ENCODE results near the gene TUBGCP6.

TUBGCP6 gene

DNA sequence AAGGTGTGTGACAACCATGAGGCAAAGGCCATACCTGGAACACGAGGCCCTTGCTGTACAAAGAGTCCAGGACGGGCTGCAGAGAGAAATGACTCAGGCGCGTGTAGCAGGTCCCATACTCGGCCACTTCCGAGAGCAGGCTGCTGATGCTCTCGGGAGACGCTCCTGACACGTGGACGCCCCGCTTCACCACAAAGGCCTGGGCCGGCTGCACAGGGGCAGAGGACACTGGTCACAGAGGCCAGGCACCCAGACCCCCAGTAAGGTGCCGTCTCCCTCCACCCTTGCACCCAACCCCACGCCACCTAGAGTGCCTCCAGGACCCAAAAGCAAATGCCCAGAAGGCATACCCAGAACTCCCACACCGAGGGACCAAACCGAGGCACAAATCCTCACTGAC is 15.5 kb downstream of the TUBGCP6 start:
- DNase-seq, result no peak

DNA sequence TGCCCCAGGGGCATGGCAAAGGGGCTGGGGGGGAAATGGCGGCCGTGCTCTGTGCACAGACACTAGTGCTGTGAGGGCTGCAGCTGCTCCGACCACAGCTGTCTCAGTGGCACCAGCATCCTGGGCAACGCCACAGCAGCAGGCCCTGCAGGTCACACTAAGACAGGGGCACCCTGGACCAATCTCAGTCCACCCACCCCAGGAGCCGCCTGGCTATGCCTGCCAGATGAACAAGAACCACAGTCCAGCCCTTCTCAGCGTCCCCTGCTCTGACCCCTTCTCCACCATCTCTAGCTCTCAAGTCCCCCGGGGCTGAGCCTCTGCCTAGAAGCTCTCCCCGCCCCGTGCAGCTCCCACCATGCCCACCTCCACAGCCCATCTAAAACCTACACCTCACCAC is 16.5 kb downstream of the TUBGCP6 start:
- DNase-seq, result no peak

DNA sequence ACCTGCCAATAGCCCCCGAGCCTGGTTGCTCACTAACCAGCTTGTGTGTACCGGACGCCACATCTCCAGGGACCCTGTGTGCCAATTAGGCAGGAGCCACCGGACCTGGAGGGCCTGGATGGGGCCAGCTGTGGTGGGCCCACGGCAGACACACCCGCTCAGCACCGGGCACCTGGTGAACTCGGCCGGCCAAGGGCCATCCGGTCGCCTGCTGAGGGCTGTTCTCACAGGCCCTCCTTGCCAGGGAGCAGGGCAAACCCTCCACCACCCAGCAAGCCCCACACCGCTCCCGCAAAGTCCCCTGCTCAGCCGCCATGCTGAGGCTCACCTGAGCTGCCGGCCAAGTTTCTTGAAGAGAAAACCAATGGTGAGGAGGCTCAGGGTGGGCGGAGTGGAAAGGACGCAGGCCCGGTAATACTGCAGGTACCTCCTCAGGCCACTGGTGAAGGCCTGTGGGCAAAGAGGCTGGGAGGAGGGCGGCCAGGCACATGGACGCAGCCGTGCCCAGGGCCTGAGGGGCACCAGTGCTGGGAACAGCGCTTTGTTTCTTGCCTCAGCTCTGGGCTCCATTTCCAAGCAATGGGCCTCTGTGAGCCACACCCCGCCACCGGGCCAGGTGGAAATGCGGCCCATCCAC is 17.1 kb downstream of the TUBGCP6 start:
- no peak for DNase-seq

DNA sequence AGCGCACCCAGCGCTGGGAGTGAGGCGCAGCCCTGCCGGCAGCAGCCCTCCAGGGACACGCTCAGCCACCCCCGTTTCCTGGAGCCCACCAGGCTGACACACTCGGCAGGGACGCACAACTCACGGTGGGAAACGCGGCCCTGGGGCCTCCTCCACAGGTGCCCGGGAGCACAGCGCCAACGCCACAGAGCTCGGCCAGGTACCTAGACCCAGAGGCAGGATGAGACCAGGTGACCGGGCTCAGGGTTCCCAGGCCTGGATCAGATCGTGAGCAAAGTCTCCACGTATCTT is 18.0 kb downstream of the TUBGCP6 start:
- no peak for DNase-seq

DNA sequence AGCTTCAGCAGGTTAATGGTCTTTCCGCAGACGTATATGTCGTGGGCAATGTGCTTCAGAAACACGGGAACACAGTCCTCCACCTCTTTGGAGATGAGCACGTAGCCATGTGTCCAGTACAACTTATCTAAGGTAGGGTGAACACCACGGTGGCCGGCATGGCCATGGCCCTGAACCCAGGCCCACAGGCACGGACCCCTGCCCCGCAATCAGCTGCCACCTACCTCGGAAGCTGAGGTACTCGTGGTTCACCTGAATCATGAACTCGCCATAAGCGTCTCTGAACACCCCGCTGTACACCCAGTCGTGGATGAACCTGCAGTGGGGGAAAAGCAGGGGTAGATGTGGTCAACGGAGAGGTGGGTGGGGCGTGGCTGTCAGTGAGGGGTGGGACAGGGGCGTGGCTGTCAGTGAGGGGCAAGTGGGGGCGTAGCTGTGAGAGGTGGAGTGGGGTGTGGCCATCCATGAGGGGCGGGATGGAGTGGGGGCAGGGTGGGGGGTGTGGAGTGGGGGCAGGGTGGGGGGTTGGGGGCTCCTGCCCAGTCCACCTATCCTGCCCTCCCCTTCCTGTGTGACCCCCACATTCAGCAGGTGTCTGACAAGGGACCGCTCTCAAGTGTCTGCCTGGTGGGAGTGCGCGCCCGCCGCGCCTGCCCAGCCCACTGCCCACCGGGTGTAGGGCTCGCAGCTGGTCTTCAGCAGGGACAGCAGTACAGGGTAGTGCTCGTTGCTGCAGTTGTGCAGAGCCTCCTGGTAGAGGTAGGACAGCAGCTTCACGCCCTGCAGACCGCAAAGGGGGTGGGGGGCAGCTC is 18.6 kb downstream of the TUBGCP6 start:
- DNase-seq, result no peak

DNA sequence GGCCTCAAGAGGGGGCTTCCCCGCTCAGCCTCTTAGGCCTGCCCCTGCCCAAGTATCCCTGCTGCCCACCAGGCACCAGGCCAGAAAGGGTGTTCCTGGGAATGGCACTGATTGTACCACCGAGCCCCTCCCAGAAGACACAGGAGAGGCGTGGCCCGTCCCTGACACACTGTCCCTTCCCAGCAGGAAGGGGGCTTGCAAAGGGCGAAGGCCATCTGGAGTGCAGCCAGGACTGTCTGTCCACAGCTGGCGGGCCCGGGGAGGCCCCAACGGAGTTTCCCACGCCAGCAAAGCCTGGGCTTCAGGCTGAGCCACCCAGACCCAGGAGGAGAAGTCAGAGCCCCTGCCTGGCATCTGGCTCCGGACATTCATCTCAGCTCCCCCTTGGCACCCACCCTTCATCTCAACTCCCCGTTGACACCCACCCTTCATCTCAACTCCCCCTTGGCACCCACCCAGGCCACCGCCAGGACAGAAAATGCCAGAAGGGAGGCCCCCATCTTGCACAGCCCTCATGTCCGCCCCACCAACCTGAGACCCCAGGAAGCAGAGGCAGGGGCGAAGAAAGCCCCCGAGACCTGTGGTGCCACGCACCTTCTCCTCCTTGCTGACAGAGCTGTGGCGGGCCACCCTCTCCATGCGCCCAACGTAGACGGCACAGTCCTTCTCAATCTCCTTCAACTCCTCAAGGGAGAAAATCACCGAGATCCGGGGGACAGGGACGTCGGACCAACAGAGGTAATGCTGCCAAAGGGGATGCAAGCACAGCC is 19.4 kb downstream of the TUBGCP6 start:
- DNase-seq, result no peak

DNA sequence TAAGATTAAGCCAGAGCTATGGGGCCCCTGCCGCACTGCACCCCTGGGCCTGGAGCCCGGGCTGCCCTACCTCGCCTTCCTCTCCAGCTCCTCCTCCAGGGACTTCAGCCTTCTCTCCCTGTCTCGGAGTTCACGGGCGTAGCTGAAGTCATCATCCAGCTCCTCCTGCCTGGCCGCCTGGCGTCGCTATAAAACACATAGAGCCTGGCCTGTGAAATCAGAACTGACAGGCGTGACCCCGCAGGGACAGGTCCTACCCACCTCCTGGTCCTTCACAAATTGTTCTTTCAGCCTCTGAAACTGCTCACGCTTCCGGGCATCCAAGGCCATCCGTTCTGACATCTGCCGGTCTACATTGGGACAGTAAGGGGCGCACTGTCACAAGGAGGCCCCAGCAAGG is 20.8 kb downstream of the TUBGCP6 start:
- no peak for DNase-seq

DNA sequence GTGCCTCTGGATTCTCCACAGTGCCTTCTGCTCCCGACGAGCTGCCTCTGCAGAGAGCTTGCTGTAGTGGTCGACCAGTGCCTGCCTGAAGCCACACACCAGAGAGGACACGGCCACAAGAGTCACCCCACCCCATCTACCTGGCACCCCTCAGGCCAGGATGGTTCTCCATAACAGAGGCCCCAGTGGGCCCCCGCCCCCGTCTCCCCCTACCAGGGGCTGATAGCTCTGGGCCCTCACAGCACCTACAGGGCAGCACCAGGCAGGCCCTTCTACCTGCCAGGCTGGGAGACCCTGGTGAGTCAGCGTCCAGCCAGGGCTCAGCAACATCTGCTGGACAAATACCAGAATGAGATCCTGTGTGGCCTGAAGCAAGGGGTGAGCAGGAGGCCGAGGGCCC is 22.3 kb downstream of the TUBGCP6 start:
- DNase-seq, result no peak

DNA sequence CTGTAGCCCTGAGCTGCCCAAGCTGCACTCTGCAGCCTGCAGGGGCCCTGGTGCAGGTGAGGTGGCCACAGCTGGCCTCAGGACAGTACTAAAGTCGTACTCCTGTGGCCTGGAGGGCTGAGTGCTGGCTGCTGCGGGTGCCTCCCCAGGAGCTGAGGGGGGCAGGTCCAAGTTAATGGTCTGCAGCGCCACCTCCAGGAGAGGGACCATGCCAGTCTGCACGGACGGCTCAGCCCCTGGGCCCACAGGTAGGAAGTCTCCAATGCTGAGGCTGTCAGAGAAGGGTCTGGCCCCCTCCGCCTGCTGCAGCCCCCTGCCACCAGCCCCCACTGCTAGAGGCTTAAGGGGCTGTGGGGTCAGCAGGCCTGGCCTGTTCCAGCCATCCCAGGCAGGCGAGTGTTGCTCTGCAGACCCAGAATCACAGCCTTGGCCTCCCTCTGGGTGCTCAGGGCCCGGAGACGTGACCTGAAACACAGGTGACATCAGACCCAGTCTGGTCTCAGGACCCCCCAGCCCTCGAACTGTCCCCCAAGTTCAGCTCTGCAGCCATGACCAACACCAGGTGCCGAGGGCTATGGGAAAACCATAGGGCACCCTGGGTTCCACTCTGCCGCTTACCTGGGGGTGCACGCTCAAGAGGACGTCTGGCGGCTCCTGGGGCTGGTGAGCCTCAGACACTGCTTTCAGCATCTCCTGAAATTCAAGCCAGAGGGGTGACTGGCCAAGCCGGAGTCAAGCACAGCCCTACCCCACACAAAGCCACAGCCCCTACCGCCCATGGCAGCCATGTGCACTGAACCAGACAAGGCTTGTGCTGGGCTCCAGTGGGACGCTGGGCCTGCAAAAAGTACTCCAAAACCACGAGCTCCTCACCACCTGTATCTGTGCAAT is 23.2 kb downstream of the TUBGCP6 start:
- DNase-seq, result no peak

DNA sequence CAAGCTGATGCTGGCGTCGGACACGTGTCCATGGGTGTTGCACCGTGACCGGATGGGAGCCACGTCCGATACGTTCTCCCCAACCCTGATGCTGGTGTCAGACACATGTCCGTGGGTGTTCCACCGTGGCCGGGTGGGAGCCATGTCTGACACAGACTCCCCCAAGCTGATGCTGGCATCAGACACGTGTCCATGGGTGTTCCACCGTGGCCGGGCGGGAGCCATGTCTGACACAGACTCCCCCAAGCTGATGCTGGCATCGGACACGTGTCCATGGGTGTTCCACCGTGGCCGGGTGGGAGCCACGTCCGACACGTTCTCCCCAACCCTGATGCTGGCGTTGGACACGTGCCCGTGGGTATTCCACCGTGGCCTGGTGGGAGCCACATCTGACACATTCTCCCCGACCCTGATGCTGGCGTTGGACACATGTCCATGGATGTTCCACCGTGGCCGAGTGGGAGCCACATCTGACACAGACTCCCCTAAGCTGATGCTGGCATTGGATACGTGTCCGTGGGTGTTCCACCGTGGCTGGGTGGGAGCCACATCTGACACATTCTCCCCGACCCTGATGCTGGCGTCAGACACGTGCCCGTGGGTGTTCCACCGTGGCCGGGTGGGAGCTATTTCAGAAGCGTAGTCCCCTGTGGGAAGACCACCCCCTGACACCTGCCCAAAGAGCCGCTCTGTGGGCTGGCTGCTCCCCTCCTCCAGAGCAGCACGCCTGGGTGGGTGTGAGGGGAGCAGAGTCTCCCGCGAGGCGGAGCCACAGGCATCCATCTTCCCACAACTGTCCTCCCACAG is 24.0 kb downstream of the TUBGCP6 start:
- DNase-seq, result no peak

DNA sequence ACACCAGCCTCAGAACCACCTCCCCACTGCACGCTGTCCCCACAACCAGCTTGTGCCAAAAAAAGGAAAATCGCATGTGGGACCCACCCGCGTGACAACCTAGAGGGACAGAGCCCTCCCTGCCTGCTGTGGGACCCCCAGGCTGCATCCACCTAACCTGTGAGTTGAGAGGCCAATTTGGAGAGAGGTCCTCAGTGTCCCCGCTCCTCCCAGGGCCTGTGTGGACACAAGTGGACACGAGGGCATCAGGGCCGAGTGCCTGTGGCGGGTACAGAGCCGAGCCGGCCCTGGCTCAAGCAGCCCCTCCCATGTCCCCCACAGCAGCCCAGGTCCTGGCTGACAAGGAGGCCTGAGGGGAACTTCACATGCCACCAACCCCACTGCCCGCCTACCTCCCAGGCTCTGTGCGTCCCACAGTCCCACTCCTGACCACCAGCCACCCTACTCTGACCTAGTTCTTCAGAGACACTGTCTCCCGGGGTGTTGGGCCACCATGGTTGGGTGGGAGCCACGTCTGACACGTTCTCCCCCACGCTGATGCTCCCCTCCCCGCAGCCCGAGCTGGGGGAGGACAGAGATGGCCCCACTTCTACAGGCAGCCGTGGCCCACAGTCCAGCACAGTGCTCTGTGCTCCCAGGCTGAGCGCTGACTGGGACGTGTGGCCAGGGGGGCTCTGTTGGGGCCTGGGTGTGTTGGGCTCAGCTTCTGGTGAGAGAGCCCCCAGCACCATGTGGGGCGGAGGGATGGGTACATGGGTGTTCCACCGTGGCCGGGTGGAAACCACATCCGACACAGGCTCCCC is 24.8 kb downstream of the TUBGCP6 start:
- DNase-seq, result no peak

DNA sequence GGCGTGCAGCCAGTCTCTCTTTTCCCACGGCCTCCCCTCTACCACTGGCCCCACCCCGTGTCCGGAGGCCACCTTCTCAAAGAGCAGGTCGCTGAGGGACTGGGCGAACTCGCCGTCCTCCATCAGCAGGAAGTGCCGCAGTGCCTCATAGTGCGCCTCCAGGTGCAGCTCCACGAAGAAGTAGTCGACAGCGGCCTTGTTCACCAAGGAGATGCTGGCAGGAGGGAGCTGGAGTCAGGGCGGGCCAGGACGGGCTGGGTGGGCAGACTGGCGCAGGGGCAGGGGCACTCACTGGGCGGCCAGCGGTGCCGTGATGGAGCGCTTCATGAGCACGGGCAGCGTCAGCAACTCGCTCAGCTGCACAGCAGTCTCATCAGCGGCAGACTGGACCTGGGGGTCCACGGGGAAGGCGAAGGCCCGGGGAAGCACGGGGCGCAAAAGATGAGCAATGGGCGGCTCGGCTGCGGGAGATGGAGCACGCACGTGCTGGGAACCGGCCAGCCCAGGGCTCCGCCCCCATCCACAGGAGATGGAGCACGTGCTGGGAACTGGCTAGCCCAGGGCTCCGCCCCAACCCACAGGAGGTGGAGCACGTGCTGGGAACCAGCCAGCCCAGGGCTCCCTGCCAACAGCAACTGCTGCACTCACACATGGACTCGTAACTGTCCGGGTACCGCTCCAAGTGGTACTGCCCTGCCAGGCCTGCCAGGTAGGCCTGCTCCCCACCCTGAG is 25.7 kb downstream of the TUBGCP6 start:
- peak in 7 of 51 donors; percentile 7 to 50 (median 27) for DNase-seq

DNA sequence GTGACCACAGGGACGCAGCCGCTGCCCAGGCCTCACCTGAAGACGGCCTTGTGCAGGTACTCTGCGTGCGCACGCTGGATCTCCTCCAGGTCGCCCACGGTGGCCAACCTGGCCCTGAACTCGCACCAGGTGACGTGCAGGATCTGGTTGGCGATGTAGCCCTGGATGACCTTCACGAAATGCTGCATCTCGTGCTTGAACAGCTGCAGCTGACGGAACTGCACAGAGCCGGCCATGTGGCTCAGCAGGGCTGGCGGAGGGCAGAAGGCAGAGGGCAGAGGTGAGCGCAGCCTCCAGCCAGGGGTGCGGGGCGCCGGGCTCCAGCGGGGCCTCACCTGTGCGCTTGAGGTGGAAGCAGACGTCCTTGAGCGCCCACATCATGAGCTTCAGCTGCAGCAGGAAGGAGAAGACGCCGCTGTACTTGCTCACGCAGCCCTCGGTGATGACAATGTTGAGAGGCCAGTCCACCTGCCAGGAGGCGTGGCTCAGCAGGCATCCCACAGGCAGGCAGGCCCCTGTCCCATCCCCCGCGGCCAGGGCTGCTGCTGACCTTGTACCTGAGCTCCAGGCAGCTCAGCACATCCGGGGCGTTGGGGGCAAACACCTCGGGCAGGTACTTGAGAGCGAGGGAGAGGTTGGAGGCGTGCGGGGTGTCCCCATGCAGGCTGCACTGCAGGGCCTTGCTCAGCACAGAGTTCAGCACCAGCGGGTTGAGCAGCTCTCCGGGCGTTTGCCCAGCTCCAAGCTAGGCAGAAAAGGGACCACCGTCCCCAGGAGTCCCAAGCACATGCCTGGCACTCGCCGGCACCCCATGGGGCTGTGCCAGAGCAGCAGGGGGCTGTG is 26.4 kb downstream of the TUBGCP6 start:
- DNase-seq, result no peak

DNA sequence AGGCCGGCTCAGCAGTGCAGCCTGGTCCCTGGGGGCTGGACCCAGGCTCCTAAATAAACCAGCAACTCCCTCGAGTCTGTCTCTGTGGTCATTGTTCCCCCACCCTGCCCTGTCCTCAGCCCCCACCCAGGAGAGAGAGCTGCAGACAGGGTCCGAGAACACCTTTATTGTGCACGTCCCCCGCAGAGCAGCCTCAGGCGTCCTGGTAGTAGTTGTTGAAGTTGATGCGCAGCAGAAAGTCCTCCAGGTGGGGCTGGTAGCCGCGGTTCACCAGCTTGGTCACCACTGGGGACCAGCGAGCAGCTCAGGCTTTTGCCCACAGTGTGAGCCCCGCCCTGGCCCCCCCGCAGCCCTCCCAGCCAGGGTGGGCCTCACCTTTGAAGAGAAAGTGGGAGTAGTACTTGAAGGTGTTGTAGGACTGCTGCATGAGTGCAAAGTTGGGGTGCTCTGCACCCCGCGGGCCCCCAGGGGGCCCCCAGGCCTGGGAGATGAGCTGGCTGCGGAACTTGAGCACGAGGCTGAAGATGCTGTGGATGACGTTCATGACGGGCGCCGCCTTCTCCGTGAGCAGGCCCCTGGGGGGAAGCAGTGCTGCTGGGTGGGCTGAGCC is 27.2 kb downstream of the TUBGCP6 start:
- no peak for DNase-seq

DNA sequence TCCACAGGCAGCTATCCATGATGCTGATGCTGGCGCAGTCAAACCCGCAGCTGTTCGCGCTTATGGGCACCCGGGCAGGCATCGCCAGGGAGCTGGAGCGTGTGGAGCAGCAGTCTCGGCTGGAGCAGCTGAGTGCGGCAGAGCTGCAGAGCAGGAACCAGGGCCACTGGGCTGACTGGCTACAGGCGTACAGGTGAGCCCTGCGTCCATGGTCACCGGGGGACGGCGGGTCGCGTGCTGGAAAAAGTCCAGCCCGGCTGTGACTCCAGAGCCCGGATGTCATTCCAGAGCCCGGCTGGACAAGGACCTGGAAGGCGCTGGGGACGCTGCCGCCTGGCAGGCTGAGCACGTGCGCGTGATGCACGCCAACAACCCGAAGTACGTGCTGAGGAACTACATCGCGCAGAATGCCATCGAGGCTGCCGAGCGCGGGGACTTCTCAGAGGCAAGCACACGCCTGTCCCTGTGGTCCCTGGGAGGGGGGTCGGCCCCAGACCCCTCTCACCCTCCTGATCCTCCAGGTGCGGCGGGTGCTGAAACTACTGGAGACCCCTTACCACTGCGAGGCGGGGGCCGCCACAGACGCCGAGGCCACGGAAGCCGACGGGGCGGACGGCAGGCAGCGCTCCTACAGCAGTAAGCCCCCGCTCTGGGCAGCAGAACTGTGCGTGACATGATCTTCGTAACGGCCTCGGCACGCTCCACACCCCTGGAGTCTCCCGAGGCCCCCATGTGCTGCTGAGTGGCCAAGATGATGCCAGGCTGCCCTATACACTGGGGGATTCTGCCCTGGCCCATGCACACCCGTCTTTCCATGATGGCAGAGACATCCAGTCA is 27.9 kb downstream of the TUBGCP6 start:
- DNase-seq, result no peak

DNA sequence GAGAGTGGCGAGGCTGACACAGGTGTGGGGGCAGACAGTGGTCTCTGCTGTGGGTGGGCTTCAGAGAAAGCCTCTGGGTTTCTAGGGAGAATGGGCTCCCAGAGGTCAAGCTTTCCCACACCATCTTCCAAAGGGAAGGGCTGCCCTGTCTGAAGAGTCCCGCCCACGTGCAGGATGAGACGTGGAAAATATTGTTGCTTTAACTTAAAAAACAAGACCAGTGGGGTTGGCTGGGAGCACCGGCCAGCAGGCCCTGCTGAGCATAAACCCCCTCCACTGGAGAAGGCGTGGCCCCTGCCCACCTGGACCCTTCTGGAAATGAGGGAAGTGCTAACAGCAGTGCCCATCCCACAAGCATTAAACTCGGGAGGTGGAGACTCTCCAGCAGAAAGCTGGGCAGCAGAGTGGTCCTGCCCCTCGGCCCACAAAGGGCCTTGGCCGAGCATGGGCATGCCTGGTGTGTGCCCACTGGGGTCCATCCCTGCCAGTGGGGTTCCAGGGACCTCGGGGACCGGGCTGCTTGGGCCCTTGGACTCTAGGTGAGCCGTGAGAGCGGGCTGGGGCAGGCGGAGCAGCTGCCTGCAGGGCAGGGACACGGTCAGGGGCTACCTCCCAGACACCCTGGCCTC is 28.7 kb downstream of the TUBGCP6 start:
- DNase-seq, result no peak

Measured in hypothalamus (tissue), 51 donors.